Inflammatory macrophage (primary cell): ENCODE measurements around the gene MRM1.
"Not testable (repeated sequence)": the region's sequence is repeated elsewhere in the genome, so short reads cannot be mapped to it uniquely, and the experiment has no call there.

Experiments used
- DNase-seq, 2 donors: peaks; one replicate each; pipeline ENCODE4 v3.0.0-alpha.2; 2020 to 2022

MRM1 gene

GRCh38 chr17:36602030-36602748 lies 806 bp downstream of the MRM1 start:
- no peak for DNase-seq

GRCh38 chr17:36602924-36603384 lies 1.6 kb downstream of the MRM1 start:
- DNase-seq, result peak; percentile 49 to 70

- not testable (repeated sequence) for DNase-seq
Measured at GRCh38 chr17:36605028-36605427, 3.6 kb downstream of the MRM1 start.

- no peak for DNase-seq
Measured at GRCh38 chr17:36608280-36608679, 6.9 kb downstream of the MRM1 start.

- DNase-seq, result peak; percentile 63 to 86
Measured at GRCh38 chr17:36608794-36609497, 7.6 kb downstream of the MRM1 start.

- no peak for DNase-seq
Measured at GRCh38 chr17:36609498-36609862, 8.1 kb downstream of the MRM1 start.

- no peak for DNase-seq
Measured at GRCh38 chr17:36610474-36610873, 9.1 kb downstream of the MRM1 start.

GRCh38 chr17:36611345-36612072 lies 10.1 kb downstream of the MRM1 start:
- peak in 1 of 2 donors; percentile 58 for DNase-seq

GRCh38 chr17:36612323-36612722 lies 10.9 kb downstream of the MRM1 start:
- DNase-seq, result no peak

- DNase-seq, result no peak
Measured at GRCh38 chr17:36613155-36613554, 11.8 kb downstream of the MRM1 start.

- no peak for DNase-seq
Measured at GRCh38 chr17:36614081-36614480, 12.7 kb downstream of the MRM1 start.

GRCh38 chr17:36614933-36615332 lies 13.6 kb downstream of the MRM1 start:
- DNase-seq, result no peak

GRCh38 chr17:36616061-36617029 lies 15.0 kb downstream of the MRM1 start:
- peak; percentile 25 to 65 for DNase-seq

GRCh38 chr17:36617773-36618172 lies 16.4 kb downstream of the MRM1 start:
- DNase-seq, result no peak

GRCh38 chr17:36623281-36623680 lies 21.9 kb downstream of the MRM1 start:
- no peak for DNase-seq

- no peak for DNase-seq
Measured at GRCh38 chr17:36625188-36625587, 23.8 kb downstream of the MRM1 start.

GRCh38 chr17:36627101-36627500 lies 25.7 kb downstream of the MRM1 start:
- DNase-seq, result no peak

GRCh38 chr17:36628576-36628975 lies 27.2 kb downstream of the MRM1 start:
- DNase-seq, result no peak

GRCh38 chr17:36629252-36629847 lies 28.0 kb downstream of the MRM1 start:
- DNase-seq, result peak; percentile 80 to 84

GRCh38 chr17:36629970-36630502 lies 28.7 kb downstream of the MRM1 start:
- DNase-seq, result peak in 1 of 2 donors; percentile 38

GRCh38 chr17:36631022-36631421 lies 29.6 kb downstream of the MRM1 start:
- no peak for DNase-seq
